Left lung (tissue), 10 donors: ENCODE results near the gene LSP1. TPM values are rescaled to one million over a fixed set of nuclear protein-coding genes. Genes with fewer than 3 reads are reported as not detected.
A peak's percentile ranks its signal among the peaks of the same experiment; 100 is the strongest.

ENCODE experiments used
- ATAC-seq: fragments of 200-7000 bp; cut with Tn5 transposase; one replicate; pipeline ENCODE4 v1.9.1; 2020; ENCODE audit warnings: moderate library complexity
- DNase-seq, 4 donors: peaks; one replicate each; pipeline ENCODE4 v3.0.0-alpha.2; 2013 to 2020
- H3K27ac ChIP-seq, 2 donors: fragments of 200-600 bp; sonication (generic) in 1 of 2; one replicate each; pipeline versions ENCODE4 v1.5.0 to v1.8.0; 2020 to 2021
- H3K27me3 ChIP-seq, 2 donors: fragments of 200-600 bp; sonication (generic) in 1 of 2; one replicate each; pipeline versions ENCODE4 v1.5.0 to v1.8.0; 2020 to 2021
- H3K36me3 ChIP-seq, 2 donors: fragments of 200-600 bp; sonication (generic) in 1 of 2; one replicate each; pipeline versions ENCODE4 v1.5.0 to v1.8.0; 2020 to 2021
- H3K4me1 ChIP-seq, 2 donors: fragments of 200-600 bp; one replicate each; pipeline ENCODE4 v1.8.0; 2021
- H3K4me3 ChIP-seq, 2 donors: fragments of 200-600 bp; sonication (generic) in 1 of 2; one replicate each; pipeline versions ENCODE4 v1.5.0 to v1.8.0; 2020 to 2021; ENCODE audit warnings: mild to moderate bottlenecking in 1 of 2
- H3K9me3 ChIP-seq, 2 donors: fragments of 200-600 bp; sonication (generic) in 1 of 2; one replicate each; pipeline versions ENCODE4 v1.5.0 to v1.8.0; 2020 to 2021
- intact Hi-C, 2 donors: fragments of 100-400 bp; cut with DNase I; formaldehyde crosslinking; loops; one replicate each; pipeline versions ENCODE4 v1.11.2 to v1.14.2; 2022
- polyA plus RNA-seq, 6 donors: library from polyadenylated mRNA; unstranded; fragments of 120-200 nt; gene quantifications; one replicate each; pipeline ENCODE4 v1.2.1, GENCODE V29; 2013; ENCODE audit not compliant: insufficient read length in 6 of 6
- total RNA-seq, 2 donors: library from RNA; stranded (reverse); fragmentation: NEBNext Ultra II Directional; extraction: Animal tissue kit (Norgen Biotek cat#: 25700); gene quantifications; one replicate each; pipeline ENCODE4 v1.2.1, GENCODE V29; 2021
- TF ChIP-seq, protein P1 (sequence below), 2 donors: fragments of 200-600 bp; sonication (generic) in 1 of 2; IDR thresholded peaks; one replicate each; pipeline versions ENCODE4 v1.5.0 to v1.8.0; 2021; ENCODE audit warnings: antibody characterized with exemption in 2 of 2
- donor health status: DM: no; HTN: yes; CAD: no.
- donor health status: DM: no; HTN: no; CAD: no.

Gene LSP1
- total and polyA plus RNA-seq, 8 donors, result 5.9 to 76.6 (median 7.5) TPM

DNA sequence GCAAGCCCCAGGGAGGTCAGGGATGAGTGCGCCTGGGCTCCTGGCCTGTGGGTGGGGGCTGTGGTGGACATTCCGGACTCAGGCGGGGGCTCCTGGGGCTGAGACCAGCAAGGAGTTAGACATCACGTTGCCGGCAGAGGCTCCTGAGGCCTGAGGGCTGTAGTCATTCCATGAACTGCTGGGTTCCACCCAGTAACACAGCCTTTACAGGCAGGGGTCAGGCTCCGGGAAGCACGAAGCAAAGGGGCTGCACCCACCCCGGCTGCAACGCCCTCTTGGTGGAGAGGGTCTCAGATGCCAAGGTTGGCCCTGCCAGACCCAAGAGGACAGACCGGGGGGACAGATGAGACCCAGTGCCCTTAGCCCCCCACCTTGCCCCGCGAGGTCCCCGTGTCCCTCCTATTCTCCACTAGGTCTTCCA, 75.6 kb downstream of the LSP1 start:
- H3K4me1 ChIP-seq, result no peaks in the 10 kb centered on the region
- no peak overlapping the region for H3K27ac ChIP-seq
- no peak overlapping the region for H3K4me3 ChIP-seq
- DNase-seq (peak in 2 of 4 donors; percentile 31 to 54), ATAC-seq (no peak)
- H3K27me3 ChIP-seq, result peaks cover 0 to 20% of the 10 kb centered on the region in 2 donors
- intact Hi-C loops, result no loop called here
- no peaks in the 10 kb centered on the region for H3K9me3 ChIP-seq
- no peaks in the 10 kb centered on the region for H3K36me3 ChIP-seq
- TF ChIP-seq, protein P1, sequence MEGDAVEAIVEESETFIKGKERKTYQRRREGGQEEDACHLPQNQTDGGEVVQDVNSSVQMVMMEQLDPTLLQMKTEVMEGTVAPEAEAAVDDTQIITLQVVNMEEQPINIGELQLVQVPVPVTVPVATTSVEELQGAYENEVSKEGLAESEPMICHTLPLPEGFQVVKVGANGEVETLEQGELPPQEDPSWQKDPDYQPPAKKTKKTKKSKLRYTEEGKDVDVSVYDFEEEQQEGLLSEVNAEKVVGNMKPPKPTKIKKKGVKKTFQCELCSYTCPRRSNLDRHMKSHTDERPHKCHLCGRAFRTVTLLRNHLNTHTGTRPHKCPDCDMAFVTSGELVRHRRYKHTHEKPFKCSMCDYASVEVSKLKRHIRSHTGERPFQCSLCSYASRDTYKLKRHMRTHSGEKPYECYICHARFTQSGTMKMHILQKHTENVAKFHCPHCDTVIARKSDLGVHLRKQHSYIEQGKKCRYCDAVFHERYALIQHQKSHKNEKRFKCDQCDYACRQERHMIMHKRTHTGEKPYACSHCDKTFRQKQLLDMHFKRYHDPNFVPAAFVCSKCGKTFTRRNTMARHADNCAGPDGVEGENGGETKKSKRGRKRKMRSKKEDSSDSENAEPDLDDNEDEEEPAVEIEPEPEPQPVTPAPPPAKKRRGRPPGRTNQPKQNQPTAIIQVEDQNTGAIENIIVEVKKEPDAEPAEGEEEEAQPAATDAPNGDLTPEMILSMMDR (IDR thresholded peaks at IDR 0.05), result no peak

DNA sequence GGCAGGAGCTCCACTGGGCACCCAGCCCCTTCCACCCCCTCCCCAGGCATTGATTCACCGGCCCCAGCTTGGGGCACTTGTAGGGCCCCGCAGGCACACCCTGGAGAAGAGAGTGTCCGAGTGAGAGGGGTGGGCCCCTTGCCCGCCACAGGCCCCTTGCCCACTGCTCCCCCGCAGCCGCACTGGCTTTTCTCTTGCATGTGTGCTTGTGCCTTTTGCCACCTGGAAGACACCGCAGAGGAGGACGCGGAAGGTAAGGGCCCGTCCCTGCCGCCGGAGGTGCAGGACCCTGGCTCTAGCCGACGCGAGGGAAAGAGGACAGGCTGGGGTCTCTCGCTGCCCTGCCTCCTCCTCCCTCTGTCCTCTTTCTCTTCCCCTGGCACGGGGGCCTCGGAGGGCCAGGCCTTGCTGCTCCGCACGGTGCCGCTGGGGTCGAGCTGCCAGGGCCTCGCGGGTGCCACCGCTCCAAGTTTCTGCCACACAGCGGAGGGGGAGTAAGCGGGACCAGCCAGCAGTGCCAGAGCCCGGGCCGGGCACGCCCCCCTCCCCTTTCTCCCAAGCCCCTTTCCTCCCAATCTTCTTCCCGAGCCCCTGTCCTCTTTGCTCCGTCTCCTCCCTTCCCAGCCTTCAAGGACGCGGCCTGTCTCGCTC, 76.1 kb downstream of the LSP1 start:
- Histone ChIP-seq H3K27ac (no peak overlapping the region), H3K4me1 (no peaks in the 10 kb centered on the region), H3K36me3 (no peaks in the 10 kb centered on the region), H3K9me3 (no peaks in the 10 kb centered on the region), H3K4me3 (no peak overlapping the region), H3K27me3 (peaks cover 0 to 20% of the 10 kb centered on the region in 2 donors)
- intact Hi-C loops, result no loop called here
- ATAC-seq, result no peak
- TF ChIP-seq, protein P1 (IDR thresholded peaks at IDR 0.05), result no peak
- DNase-seq, result peak in 2 of 4 donors; percentile 27 to 76

DNA sequence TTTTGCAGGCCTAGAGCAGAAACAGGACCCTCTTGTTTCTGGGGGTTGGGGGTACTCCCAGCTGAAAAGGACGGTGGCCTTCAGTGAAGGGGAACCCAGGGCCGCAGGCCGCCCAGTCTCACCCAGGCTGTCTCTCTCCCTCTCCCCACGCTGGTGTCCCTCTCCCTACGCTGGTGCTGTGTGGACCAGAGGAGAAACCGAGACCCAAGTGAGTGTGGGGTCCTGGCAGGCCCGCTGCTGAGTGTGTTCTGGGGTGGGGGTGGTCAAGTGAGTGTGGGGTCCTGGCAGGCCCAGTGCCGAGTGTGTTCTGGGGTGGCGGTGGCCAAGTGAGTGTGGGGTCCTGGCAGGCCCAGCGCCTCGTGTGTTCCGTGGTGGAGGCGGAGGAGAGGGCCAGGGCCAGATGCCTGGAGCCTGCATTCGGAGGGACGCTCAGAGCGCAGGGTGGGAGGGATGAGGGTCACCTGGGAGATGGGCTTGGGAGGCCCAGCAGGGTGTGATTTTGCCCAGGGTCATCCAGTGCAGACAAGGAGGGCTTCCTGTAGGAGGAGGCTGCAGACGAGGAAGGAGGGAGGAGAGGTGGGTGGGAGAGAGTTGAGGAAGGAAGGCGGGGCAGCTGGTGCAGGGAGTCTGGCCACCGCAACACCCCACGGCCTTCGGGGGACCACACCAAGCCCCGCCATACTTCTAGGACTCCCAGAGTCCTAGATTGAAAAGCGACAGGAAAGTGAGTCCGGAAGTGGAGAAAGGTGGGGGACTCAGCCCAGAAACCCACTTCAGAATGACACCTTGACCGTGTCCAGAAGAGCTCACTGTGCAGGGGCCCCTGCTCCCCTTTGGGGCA, 77.0 kb downstream of the LSP1 start:
- DNase-seq (peak in 2 of 4 donors; percentile 23 to 70), ATAC-seq (no peak)
- H3K4me3 ChIP-seq, result no peak overlapping the region
- no peak overlapping the region for H3K27ac ChIP-seq
- H3K36me3 ChIP-seq, result no peaks in the 10 kb centered on the region
- no peaks in the 10 kb centered on the region for H3K9me3 ChIP-seq
- TF ChIP-seq, protein P1 (IDR thresholded peaks at IDR 0.05), result no peak
- H3K27me3 ChIP-seq, result peaks cover 0 to 20% of the 10 kb centered on the region in 2 donors
- no peaks in the 10 kb centered on the region for H3K4me1 ChIP-seq
- intact Hi-C loops, result no loop called here

DNA sequence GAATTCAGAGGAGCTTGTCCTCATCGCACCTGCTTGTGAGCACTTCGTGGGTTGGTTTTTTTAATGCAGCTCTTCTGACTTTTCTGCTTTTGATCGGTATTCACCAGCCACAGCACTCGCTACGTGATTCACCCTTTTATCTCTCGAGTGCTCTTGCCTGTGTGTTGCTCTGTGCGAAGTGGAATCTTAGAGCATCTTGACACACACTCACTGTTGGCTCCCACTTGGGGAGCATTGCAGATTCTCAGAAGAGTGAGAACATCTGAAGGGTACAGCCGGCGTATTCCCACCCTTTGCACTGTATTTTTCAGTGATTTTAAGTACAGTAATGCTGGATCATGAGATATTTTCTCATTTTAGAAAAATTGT, 77.6 kb downstream of the LSP1 start:
- H3K4me1 ChIP-seq, result no peaks in the 10 kb centered on the region
- no peak overlapping the region for H3K27ac ChIP-seq

More for the DNA sequence above, 77.6 kb downstream of the LSP1 start:
- H3K9me3 ChIP-seq, result no peaks in the 10 kb centered on the region
- TF ChIP-seq, protein P1 (IDR thresholded peaks at IDR 0.05), result no peak
- DNase-seq, result peak in 1 of 4 donors; percentile 20
- peaks cover 0 to 16% of the 10 kb centered on the region in 2 donors for H3K27me3 ChIP-seq
- no peaks in the 10 kb centered on the region for H3K36me3 ChIP-seq
- intact Hi-C loops, result no loop called here
- H3K4me3 ChIP-seq, result no peak overlapping the region
- no peak for ATAC-seq
